Omental fat pad (tissue), 4 donors: ENCODE measurements around the gene E2F8. TPM values are rescaled to one million over a fixed set of nuclear protein-coding genes. Genes with fewer than 3 reads are reported as not detected.

ENCODE experiments used
- ATAC-seq: fragments of 150-250 bp; one replicate; pipeline ENCODE4 v1.9.1; 2016; ENCODE audit warnings: mild to moderate bottlenecking, moderate library complexity; ENCODE audit not compliant: low FRiP score
- DNase-seq: peaks from one replicate; pipeline ENCODE4 v3.0.0-alpha.2; 2019; ENCODE audit warnings: low spot score
- total RNA-seq, 4 donors: library from RNA; depleted of rRNA; stranded (reverse); fragments of >200 nt; gene quantifications; one replicate each; pipeline ENCODE4 v1.1.0, GENCODE V29; 2016
- TF ChIP-seq, protein P1 (sequence below), 3 donors: fragments of 450-650 bp; IDR thresholded peaks; one replicate each; pipeline ENCODE4 v1.5.1; 2016 to 2017; ENCODE audit warnings: antibody characterized with exemption in 3 of 3, mild to moderate bottlenecking in 3 of 3, moderate library complexity in 2 of 3

Gene E2F8
- total RNA-seq, 4 donors from 2014 or later = 0.60 TPM; not detected in 3

DNA sequence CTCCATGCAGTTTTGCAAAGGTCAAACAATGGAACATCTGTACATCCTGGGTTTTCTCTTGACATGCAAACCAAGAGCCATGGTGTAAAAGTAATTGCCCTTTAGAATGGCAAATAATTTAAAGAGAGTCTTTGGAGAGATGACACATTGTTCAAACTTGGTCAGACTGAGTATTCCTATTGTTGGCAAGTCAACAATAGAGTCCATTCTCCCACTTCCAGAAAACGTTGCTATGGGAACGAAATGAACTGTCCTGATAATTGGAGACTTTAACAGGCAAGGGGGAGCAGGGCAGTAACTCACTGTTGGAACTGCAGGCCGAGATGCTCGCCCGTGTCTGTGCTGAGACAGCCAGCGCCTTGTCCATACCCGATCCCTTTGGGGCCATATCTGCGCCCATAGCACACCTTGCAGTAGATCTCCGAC, 52.9 kb downstream of the E2F8 start:
- no peak for ATAC-seq
- DNase-seq = no peak
- TF ChIP-seq, protein P1, sequence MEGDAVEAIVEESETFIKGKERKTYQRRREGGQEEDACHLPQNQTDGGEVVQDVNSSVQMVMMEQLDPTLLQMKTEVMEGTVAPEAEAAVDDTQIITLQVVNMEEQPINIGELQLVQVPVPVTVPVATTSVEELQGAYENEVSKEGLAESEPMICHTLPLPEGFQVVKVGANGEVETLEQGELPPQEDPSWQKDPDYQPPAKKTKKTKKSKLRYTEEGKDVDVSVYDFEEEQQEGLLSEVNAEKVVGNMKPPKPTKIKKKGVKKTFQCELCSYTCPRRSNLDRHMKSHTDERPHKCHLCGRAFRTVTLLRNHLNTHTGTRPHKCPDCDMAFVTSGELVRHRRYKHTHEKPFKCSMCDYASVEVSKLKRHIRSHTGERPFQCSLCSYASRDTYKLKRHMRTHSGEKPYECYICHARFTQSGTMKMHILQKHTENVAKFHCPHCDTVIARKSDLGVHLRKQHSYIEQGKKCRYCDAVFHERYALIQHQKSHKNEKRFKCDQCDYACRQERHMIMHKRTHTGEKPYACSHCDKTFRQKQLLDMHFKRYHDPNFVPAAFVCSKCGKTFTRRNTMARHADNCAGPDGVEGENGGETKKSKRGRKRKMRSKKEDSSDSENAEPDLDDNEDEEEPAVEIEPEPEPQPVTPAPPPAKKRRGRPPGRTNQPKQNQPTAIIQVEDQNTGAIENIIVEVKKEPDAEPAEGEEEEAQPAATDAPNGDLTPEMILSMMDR (IDR thresholded peaks at IDR 0.05) = no peak

DNA sequence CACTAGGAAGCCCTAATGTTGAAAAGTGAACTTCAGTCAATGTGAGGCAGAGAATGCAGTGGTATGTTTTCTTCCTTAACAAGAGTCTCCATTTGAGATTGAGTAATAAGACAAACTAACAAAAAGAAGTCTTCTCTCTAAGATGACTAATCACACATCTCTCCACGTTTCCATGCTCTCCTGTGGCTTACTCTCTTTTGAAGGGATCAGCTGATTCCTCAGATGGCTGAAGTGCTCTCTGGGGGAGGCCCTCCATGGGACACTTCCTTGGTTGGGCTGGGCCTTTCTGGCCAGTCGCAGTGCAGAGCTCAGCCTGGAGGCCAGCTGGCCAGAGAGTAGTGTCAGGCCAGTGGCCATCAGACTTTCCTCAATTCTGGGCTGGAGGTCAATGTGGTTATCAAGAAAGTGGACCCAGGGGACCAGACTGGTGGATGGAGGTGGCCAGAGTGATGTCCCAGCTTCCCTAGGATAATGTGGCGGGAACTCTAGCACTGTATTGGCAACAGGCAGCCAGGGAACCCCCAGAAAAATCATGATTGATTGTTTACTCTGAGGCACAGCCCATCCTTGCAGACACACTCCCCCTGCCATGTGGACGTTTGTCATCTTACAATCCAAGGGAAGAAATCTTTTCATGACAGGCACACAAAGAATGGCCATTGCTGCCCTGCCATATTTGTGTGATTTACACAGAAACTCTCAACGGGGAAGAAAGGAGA, 53.5 kb downstream of the E2F8 start:
- DNase-seq (no peak), ATAC-seq (no peak)
- TF ChIP-seq, protein P1 (IDR thresholded peaks at IDR 0.05) = no peak

DNA sequence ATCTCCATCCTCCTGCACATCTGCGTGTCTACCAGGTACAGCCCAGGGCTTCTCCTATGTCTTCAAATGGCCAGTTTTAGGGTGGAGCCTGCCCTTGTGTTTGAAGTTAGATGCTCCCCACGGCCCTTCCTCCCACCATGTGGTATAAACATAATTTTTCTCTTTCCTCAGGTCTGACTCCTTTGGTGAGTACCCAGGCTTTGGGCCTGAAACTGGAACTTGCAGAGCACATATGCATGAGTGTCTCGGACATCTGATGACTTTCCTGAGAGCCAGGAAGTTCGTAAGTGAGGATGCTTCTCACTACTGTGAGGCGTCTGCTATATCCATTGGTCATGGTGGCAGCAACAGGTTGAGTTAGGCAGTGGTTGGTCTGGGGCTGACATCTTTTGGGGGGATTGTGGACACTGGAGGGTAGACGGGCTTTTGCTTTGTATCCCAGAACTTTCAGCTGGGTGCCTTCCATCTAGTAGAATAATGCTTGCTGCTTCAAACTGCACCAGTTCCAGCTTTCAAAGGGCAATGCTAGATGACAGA, 55.2 kb downstream of the E2F8 start:
- ATAC-seq = no peak
- TF ChIP-seq, protein P1 (IDR thresholded peaks at IDR 0.05) = no peak
- no peak for DNase-seq

DNA sequence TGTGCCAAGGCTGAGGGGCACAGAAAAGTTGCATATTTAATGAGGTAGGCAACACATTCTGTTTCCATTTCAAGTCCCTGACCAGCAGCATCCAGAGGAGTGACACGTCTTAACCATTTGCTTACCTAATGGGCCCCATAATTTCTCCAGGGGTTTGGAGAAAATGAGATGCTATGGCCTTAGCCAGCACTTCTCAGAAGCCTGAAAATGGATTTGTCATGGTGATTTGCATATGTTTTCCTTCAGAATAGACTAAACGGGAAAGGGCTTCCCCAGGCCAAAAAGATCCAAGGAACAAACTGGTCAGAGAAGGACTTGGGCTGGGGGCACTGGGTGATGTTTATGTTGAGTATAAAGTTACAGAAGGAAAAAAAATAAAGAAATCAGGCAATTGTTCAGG, 55.7 kb downstream of the E2F8 start:
- ATAC-seq = no peak
- TF ChIP-seq, protein P1 (IDR thresholded peaks at IDR 0.05) = no peak
- DNase-seq = no peak

DNA sequence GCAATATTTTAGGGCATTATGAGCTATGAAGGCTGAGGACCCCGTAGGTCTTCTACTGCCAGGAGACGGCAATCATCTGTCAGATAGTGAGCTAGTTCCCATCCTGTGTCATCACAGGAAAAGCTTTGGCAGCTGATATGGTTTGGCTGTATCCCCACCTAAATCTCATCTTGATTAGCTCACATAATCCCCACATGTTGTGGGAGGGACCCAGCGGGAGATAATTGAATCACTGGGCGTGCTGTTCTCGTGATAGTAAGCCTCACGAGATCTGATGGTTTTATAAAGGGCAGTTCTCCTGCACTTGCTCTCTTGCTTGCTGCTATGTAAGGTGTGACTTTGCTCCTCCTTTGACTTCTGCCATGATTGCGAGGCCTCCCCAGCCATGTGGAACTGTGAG, 57.1 kb downstream of the E2F8 start:
- DNase-seq (no peak), ATAC-seq (no peak)
- TF ChIP-seq, protein P1 (IDR thresholded peaks at IDR 0.05) = no peak

DNA sequence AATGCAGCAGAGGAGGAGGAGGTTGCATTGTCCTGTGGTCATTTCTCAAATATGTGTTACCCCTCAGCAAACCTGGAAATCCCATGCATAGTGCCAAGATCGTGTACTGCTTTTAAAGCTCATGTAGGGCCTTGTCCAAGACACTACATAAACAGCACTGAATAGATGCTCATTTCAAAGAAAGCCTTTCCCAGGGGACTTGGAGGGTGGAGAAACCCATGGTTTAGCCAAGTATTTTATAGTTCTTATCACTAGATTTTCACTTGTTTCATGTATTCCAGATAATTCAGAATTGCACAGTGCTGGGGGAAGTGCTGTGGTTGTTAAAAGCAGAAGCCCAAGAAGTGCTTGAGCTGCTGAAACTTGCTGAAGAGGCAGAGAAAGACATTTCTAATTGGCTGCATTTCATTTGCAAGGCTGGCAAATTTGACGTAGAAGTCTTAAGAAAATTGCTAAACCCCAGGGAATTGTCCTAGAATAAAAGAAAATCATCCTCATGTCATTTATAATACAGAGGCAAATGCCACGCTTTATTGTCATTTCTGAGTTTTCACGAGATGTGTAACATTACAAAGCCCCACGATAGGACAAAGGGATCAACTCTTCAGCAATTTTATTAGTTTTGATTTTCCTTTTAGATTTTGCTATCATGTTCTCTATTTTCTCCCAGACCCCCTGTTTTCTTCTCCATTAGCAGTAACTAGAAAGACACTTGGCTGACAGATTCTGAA, 59.0 kb downstream of the E2F8 start:
- no peak for DNase-seq
- TF ChIP-seq, protein P1 (IDR thresholded peaks at IDR 0.05) = no peak
- no peak for ATAC-seq
